Fibroblast of the aortic adventitia (primary cell): Measurements from ENCODE around the gene MAP1B. TPM values are rescaled to one million over a fixed set of nuclear protein-coding genes. Genes with fewer than 3 reads are reported as not detected.

Experiments used
- DNase-seq: peaks from one replicate; pipeline ENCODE4 v3.0.0-alpha.2; 2010; ENCODE audit warnings: low read depth
- H3K4me3 ChIP-seq: 2 replicates; pipeline ENCODE4 v1.5.1; 2011; ENCODE audit warnings: low read depth, mild to moderate bottlenecking, control low read depth, low read length, moderate library complexity
- total RNA-seq: library from RNA; depleted of rRNA; stranded (reverse); fragments of >200 nt; gene quantifications from 2 replicates; pipeline ENCODE4 v1.2.3, GENCODE V29; 2012; ENCODE audit warnings: low replicate concordance
- TF ChIP-seq, protein P1 (sequence below): IDR thresholded peaks from 2 replicates; pipeline ENCODE4 v1.5.1; 2011; ENCODE audit warnings: mild to moderate bottlenecking, low read length, control low read depth, inconsistent platforms; ENCODE audit not compliant: insufficient read depth

The MAP1B gene
- total RNA-seq, 1 donor, result 401 TPM

DNA sequence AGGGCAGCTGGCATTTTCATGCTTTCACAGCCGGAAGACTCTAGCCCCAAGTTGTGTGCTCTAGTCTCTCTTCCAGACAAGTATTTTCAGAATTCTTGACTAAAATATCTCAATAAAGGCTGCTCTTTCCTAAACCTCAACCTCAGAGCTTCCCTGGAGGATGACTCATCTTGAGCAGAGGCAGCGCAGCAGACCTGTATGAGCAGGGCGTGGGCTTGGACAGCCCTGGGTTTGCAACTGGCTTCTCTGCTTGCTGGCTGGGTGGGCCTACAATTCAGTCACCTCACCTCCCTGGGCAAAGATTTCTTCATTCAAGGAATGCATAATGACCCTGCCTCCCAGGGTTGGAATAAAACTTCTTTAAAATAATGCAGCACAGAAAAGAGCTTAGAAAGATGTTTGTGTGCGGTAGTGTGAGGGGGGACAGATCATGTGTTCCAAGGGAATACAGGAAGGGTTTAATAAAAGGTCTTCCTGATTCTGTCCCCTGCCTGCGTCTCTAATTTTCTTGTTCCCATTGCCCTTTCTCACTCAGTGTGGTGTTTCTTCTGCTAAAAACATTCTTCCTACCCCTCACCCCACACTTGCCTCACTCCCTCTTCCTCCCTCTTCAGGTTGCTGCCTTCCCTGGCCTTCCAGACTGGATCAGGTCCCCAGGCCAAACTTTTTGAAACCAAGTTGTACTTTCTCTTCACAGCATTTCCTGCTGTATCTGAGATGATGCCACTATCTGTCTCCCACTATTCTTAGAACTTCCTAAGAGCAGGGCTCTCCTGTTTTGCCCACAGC lies 39.4 kb upstream of the MAP1B start:
- H3K4me3 ChIP-seq, result no peak overlapping the region
- peak; percentile 88 for DNase-seq
- TF ChIP-seq, protein P1, sequence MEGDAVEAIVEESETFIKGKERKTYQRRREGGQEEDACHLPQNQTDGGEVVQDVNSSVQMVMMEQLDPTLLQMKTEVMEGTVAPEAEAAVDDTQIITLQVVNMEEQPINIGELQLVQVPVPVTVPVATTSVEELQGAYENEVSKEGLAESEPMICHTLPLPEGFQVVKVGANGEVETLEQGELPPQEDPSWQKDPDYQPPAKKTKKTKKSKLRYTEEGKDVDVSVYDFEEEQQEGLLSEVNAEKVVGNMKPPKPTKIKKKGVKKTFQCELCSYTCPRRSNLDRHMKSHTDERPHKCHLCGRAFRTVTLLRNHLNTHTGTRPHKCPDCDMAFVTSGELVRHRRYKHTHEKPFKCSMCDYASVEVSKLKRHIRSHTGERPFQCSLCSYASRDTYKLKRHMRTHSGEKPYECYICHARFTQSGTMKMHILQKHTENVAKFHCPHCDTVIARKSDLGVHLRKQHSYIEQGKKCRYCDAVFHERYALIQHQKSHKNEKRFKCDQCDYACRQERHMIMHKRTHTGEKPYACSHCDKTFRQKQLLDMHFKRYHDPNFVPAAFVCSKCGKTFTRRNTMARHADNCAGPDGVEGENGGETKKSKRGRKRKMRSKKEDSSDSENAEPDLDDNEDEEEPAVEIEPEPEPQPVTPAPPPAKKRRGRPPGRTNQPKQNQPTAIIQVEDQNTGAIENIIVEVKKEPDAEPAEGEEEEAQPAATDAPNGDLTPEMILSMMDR, result no peak

DNA sequence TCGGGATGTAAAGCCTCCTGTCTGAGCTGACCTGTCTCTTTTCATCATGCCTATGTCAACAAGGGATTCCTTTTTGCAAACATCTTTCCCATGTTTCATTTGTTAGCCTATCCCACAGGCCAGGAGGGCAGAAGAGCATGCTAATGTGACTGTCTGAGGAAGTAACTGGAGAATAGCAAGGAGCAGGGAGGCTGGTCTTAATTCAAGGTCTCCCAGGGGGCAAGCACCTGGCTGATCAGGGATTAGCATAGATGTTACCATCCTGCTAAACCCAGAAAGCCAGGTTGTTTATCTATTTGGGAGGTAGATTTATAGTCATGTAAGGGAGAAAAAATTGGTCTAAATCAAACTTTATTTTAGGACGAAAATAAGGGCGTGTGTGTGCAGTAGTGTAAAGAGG lies 36.7 kb upstream of the MAP1B start:
- H3K4me3 ChIP-seq, result no peak overlapping the region
- no peak for DNase-seq
- TF ChIP-seq, protein P1, result no peak

DNA sequence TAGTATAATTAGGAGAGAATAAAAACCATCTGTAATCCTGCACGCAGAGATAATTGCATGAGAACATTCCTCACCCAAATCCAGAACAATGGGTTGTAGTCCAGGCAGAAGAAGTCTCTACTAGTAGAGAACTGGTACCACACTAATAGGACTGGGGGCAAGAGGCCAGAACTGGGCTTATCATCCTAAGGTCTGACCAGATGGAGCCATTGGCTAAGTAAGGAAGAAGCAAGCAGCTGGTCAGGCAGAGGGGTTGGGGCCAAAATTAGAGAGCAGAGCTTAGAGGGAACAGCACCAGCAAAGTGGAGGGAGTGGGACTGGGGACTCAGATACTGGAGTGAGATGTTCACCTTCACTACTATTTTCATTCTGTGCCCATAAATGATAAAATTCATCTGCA lies 35.4 kb upstream of the MAP1B start:
- TF ChIP-seq, protein P1, result no peak
- no peak overlapping the region for H3K4me3 ChIP-seq
- DNase-seq, result no peak

DNA sequence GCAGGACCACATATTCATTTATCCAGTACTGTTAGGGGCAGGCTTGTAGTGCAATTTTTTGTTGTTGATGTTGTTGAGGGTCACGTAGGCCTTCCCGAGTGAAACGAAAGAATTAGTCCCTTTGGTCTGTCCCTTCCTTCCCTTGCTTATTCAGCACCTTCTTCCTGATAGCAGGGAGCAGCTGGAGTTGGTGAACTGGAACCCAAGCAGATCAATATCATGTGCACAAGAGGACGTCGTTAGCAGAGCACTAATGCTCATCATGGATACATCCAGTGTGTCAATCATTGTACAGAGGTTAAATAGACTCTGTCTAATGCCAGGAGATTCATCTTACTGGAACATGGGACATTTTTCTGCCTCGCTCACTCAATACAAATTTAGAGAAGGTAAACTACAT lies 33.0 kb upstream of the MAP1B start:
- TF ChIP-seq, protein P1, result no peak
- no peak for DNase-seq
- H3K4me3 ChIP-seq, result no peak overlapping the region

DNA sequence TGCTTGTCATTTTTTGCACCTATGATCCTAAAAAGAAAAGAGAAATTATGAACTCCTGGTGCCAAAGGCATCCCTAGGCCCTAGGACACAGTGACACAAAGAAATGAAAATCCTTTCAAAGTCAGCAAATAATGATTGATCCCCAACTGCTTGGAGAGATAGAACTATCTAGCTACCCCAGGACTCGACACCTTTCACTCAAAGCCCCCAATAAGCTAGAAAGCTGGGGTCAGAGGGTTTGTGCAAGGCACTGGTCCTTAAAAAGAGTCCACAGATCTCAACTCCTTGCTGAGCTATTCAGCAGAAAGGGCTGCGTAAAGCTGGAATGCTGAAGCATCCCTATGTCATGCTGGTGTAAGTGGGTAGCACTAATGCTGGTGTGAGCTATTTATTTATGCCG lies 31.8 kb upstream of the MAP1B start:
- TF ChIP-seq, protein P1, result no peak
- no peak for DNase-seq
- no peak overlapping the region for H3K4me3 ChIP-seq

DNA sequence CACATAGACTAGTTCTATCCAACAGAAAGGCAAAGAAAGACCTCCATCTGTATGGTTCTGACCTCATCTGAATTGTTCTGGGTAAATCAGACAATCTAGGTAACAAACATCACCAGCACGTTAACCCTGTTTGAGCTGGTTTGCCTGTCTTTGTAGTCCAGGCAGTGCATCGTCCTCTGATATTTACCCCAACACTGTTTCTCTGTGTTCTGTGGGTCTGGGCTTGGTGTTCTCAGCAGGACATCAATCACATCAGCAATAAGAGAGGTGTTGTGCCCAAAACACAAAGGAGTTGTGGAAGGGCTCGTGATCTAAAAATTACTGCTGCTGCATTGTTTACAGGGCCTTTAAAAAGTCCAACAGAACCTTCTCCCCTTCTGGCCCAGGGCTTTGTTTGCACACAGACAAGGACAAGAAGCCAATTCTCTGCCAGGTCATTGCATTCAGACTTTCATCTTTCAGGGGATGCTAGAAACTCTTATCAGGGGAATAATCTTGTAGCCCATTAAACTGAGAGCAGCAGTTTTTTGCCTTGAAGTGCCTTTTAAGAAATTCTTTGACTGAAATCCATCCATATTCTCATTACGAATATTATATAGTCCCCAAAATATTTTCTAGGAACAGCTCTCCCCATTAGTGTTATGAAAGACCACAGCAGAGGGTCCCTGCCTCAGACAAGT lies 30.5 kb upstream of the MAP1B start:
- TF ChIP-seq, protein P1, result no peak

More for the DNA sequence above, 30.5 kb upstream of the MAP1B start:
- no peak for DNase-seq
- H3K4me3 ChIP-seq, result no peak overlapping the region
